Kasumi-1 (cell line): ENCODE measurements around the gene INPP1.
A peak's percentile ranks its signal among the peaks of the same experiment; 100 is the strongest.

ENCODE experiments used
- DNase-seq, 2 experiments: peaks; one replicate each; lab custom pipeline; 2025; lab: John Stamatoyannopoulos, UW

INPP1 gene

GRCh38 chr2:190408538-190409271, 65.3 kb downstream of the INPP1 start:
- DNase-seq, result peak; percentile 66 to 70

GRCh38 chr2:190409616-190410015, 66.2 kb downstream of the INPP1 start:
- no peak for DNase-seq

- DNase-seq, result peak; percentile 42 to 49
Measured at GRCh38 chr2:190410166-190410565, 66.8 kb downstream of the INPP1 start.

DNA sequence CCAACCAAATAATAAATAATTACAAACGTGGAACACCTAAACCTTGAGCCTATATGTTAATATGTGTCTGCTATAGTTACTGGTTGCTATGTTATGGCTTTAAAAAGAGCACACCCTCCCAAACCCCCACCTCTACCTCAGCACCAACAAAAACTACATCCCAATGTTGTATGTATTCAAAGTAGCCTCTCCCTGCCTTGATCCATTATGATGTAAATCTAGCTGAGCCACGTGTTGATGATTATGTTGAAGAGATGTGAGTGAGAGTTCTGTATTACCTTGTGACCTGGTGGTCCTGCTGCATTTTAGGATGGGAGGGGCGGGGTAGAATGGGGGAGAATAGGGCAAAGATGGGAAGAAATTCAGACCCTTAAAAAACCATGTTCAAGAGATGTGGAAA, 69.6 kb downstream of the INPP1 start:
- no peak for DNase-seq

- peak; percentile 33 to 39 for DNase-seq
Measured at GRCh38 chr2:190413421-190413820, 70.0 kb downstream of the INPP1 start.

DNA sequence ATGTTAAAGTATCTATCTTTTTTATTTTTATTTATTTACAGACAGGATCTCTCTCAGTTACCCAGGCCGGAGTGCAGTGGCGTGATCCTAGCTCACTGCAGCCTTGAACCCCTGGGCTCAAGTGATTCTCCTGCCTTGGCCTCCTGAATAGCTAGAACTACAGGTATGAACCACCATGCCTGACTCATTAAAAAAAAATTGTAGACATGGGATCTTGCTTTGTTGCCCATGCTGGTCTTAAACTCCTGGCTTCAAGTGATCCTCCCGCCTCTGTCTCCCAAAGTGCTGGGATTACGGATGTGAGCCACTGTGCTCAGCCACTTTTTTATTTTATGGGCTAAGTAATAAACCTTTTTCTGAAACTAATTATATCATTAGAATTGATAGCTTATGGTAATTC, 71.9 kb downstream of the INPP1 start:
- no peak for DNase-seq

DNA sequence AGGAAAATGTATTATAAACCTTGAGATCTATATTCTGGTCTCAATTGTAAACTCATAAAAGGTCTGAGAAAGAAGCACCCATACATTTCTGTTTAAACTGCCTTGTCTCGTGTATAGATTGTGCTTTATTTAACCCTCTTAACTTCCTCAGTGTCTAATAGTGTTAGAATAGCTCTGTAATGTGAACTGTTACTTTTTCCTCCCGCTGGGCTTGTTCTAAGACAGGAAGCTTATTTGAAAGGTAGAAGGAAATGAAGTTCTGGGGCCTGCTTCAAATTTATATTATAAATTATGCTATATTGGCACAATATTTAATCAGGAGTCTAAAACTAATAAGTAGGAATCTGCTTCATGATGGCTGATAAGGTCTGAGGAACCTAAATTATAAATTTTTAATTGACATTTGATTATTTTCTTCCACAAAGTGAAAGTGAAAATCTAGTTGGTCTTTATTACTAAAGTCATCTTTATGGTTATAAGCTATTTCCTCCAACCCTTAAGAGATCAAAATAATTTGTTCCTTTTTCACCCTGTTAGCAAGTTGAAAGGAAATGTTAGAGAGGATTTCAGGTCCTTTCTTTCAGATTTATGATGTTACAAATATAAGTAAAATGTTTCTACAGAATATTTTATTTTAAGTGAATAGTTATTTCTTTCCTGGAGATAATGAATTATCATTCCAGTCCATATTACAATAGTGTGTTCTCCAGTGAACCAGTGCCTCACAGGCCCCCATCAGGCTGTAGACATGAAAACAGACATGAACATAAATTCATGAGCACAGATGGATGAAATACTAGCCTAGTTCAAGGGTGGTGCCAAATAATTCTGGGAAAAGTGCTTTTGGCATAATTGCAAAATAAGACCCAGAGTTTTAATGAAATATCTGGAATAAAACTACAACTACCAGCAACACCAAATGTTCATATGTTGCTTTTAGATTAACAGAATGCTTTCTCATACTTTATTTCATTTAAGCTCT, 72.7 kb downstream of the INPP1 start:
- peak in 1 of 2 experiments; percentile 13 for DNase-seq

GRCh38 chr2:190417045-190417842, 73.9 kb downstream of the INPP1 start:
- no peak for DNase-seq

GRCh38 chr2:190418727-190419126, 75.3 kb downstream of the INPP1 start:
- DNase-seq, result no peak

- no peak for DNase-seq
Measured at GRCh38 chr2:190420801-190421200, 77.4 kb downstream of the INPP1 start.
